Fibroblast of lung (primary cell): ENCODE results near the gene ZNF148.

Experiments
- CTCF ChIP-seq, 2 donors: IDR thresholded peaks in 1 of 2; conservative IDR thresholded peaks in 1 of 2; 1 replicate in 1 of 2; 2 replicates in 1 of 2; pipeline ENCODE4 v1.5.1; 2011 to 2012; ENCODE audit warnings: low read length in 2 of 2, control low read depth in 1 of 2, inconsistent platforms in 1 of 2, low read depth in 1 of 2, mild to moderate bottlenecking in 1 of 2
- EZH2 ChIP-seq: IDR thresholded peaks from 2 replicates; pipeline ENCODE4 v1.5.1; 2012; ENCODE audit warnings: low read length, control low read depth, mild to moderate bottlenecking; ENCODE audit errors: missing control alignments

- TF ChIP-seq CTCF (conservative IDR thresholded peaks at IDR 0.05 in 1 of 2, IDR thresholded peaks at IDR 0.05 in 1 of 2; ENCODE audit: low read depth in 1 of 2, low read length in 2 of 2) (no peak), EZH2 (no peak)
Observed at GRCh38 chr3:125402639-125403038, 27.5 kb upstream of the ZNF148 start.
